Stimulated activated effector memory CD8-positive, alpha-beta T cell treated with anti-CD3 and anti-CD28 coated beads, Interleukin-12 subunit alpha, Interleukin-12 subunit beta, amount 100 ng/mL, for 72 hours (primary cell): ENCODE results near the gene ANP32A.
A peak's percentile ranks its signal among the peaks of the same experiment; 100 is the strongest.

Experiments used
- ATAC-seq: fragments of 150-1000 bp; cut with Tn5 transposase; 2 replicates; pipeline ENCODE4 v1.10.0; 2021
- DNase-seq, 2 donors: peaks; one replicate each; pipeline ENCODE4 v3.0.0; 2021 to 2022; ENCODE audit warnings: low spot score in 2 of 2
- H3K27ac Mint-ChIP-seq: one replicate; pipeline ENCODE4 v1.8.0; 2022; ENCODE audit warnings: mild to moderate bottlenecking, mixed read lengths
- H3K36me3 Mint-ChIP-seq: one replicate; pipeline ENCODE4 v1.8.0; 2022; ENCODE audit warnings: mild to moderate bottlenecking, mixed read lengths
- H3K4me1 Mint-ChIP-seq: one replicate; pipeline ENCODE4 v1.8.0; 2022; ENCODE audit warnings: mixed read lengths
- H3K4me3 Mint-ChIP-seq: one replicate; pipeline ENCODE4 v1.8.0; 2022; ENCODE audit warnings: mild to moderate bottlenecking, mixed read lengths
- H3K9me3 Mint-ChIP-seq: one replicate; pipeline ENCODE4 v1.8.0; 2022; ENCODE audit warnings: mixed read lengths

The ANP32A gene

DNA sequence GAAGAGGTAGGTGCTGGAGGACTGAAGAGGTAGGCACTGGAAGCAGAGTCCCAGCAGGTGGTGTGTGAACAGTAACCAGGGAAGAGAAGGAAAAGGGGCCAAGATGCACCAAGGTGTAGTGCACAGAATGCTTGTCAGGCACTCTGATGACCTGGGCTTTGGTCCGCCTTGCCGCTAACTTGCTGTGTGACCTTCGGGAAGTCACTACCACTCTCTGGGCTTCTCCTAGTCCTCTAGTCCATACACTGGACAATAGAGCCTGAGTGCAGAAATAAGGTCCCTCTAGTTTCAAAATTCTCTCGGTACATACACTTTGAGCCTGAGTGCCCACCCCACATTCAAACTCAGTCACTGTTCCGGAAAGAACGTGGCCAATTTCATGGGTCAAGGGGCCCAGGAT, 24.1 kb downstream of the ANP32A start:
- H3K9me3 Mint-ChIP-seq, result no peaks in the 10 kb centered on the region
- peaks cover 97% of the 10 kb centered on the region for H3K4me1 Mint-ChIP-seq
- peaks cover 56% of the 10 kb centered on the region for H3K36me3 Mint-ChIP-seq
- no peak overlapping the region for H3K4me3 Mint-ChIP-seq
- DNase-seq (no peak), ATAC-seq (no peak)
- H3K27ac Mint-ChIP-seq, result no peak overlapping the region

DNA sequence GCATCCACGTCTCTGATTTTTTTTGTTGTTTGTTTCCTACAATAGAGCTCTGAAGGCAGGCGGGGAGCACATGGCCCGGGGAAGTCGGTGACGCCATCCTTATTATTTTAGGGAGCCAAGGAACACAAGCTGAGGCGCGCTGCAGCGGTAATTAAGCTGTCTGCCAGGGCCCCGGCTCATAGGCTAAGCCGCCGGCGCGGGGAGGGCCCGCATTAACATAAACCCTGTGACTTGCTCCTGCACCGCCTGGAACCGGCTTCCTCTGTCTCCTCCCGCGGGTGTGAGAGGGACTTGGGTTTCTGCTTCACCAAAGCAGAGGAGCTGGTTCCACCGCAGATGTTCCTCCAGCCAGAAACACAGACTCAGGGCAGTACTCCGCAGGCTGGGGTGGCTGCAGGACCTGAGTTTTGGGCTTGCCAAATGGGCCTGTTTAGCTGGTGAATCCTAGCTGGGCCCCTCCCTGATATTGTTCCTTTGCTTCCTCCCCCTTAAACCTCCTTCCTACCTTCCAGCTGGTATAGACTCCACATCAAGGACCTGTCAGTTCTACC, 25.3 kb downstream of the ANP32A start:
- peaks cover 97% of the 10 kb centered on the region for H3K4me1 Mint-ChIP-seq
- DNase-seq (no peak), ATAC-seq (peak; percentile 41)
- no peaks in the 10 kb centered on the region for H3K9me3 Mint-ChIP-seq
- H3K36me3 Mint-ChIP-seq, result peaks cover 68% of the 10 kb centered on the region
- peak overlapping the region; percentile 56 for H3K27ac Mint-ChIP-seq
- H3K4me3 Mint-ChIP-seq, result peak overlapping the region; percentile 38

DNA sequence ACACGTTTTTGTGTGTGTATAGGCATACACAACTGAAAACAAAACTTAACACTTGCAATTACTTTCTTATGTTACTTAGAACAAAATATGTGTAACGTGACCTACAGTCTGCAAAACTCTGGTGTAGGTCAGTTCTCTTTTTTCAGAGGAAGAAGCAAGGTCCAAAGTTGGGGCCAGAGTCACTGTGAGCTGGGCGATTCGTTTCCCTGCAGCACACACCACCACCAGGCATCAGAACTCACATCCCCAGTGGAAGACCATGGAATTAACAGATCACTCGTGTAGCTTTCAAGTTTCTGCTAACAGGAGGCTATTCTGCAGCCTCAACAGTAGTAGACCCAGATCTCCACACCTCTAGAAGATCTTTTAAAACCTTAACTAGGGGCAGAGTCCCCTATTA, 25.8 kb downstream of the ANP32A start:
- H3K4me1 Mint-ChIP-seq, result peaks cover 97% of the 10 kb centered on the region
- H3K36me3 Mint-ChIP-seq, result peaks cover 67% of the 10 kb centered on the region
- no peaks in the 10 kb centered on the region for H3K9me3 Mint-ChIP-seq
- peak overlapping the region; percentile 38 for H3K4me3 Mint-ChIP-seq
- no peak for ATAC-seq
- peak overlapping the region; percentile 56 for H3K27ac Mint-ChIP-seq
- DNase-seq, result no peak

DNA sequence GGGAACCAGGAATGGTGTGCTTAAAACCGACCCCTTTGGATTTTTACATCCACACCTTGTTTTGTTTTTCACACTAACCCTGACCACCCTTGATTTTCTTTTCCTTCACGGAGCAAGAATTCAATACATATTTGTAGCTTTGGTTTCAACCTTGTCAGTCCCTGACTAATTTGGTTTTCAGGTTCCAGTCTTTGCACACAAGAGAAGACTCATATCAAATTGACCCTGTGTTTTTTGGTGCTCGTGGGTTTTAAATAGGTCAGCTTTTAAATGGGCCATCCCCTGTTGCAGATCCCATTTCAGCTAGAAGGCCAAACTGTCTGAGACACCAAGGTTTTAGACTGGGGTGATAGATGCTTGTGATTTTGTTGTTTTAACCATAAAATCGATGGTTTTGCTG, 26.4 kb downstream of the ANP32A start:
- peaks cover 97% of the 10 kb centered on the region for H3K4me1 Mint-ChIP-seq
- peak overlapping the region; percentile 56 for H3K27ac Mint-ChIP-seq
- H3K9me3 Mint-ChIP-seq, result no peaks in the 10 kb centered on the region
- DNase-seq, result no peak
- no peak for ATAC-seq
- H3K4me3 Mint-ChIP-seq, result peak overlapping the region; percentile 38
- H3K36me3 Mint-ChIP-seq, result peaks cover 67% of the 10 kb centered on the region

DNA sequence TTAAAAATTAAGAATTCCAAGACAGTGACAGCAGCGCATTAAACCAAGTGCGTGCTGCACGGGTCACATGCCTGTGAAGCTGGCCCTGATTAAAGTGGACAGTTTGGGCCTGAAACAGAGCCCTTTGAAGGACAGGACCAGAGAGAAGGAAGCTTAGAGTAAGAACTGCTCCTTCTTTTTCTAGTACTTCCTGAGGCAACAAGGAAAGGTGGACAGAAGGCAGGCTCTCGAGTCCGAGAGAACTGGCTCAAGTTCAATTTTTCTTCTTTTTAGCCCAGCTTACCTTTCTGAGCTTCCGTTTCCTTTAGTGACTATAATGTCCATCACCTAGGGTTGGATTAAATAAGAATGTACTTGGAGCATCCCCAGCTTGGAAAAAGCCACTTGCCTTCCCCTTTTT, 26.9 kb downstream of the ANP32A start:
- H3K27ac Mint-ChIP-seq, result peak overlapping the region; percentile 94
- H3K4me3 Mint-ChIP-seq, result no peak overlapping the region
- H3K4me1 Mint-ChIP-seq, result peaks cover 97% of the 10 kb centered on the region
- ATAC-seq (no peak), DNase-seq (no peak)
- no peaks in the 10 kb centered on the region for H3K9me3 Mint-ChIP-seq
- peaks cover 64% of the 10 kb centered on the region for H3K36me3 Mint-ChIP-seq

DNA sequence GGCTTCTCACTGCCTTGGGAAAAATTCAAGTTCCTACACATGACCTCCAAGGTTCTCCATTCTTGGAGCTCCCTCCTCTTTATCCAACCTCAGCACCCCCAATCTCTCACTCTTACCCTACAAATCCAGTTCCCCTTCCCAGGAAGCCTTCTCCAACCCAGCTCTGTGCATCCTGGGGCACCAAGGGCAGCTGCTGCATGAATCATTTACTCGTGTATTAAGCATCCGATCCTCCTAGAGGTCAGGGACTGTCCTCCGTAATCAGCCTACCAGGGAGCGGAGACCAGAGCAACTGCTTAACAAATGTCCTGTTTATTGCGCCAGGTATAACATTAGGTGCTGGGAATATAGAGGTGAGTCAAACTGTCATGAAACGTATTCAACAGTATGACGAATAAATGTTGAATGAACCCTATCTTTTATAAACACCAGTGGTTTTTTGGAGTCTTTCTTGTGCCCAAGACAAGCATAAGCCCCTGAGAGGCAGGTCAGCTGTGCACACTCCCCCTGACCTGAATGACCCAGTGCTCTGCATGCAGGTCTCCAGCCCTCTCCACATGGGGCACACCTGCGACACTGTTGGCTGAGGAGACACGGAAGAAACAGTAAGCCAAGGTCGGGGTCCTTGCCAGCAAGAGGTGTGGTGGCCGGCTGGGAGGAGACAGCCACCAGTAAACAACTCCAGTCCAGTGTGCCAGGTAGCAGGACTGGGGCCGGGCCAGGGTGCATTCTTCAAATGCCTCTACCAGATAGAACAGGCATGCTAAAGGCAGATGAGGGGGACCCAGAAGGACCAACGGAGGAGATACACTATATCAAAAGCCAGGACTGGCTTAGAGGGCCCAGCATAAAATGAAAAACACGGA, 27.6 kb downstream of the ANP32A start:
- Mint-ChIP-seq H3K36me3 (peaks cover 67% of the 10 kb centered on the region), H3K9me3 (no peaks in the 10 kb centered on the region), H3K4me3 (peak overlapping the region; percentile 67), H3K4me1 (peaks cover 96% of the 10 kb centered on the region), H3K27ac (peak overlapping the region; percentile 94)
- DNase-seq (no peak), ATAC-seq (no peak)

DNA sequence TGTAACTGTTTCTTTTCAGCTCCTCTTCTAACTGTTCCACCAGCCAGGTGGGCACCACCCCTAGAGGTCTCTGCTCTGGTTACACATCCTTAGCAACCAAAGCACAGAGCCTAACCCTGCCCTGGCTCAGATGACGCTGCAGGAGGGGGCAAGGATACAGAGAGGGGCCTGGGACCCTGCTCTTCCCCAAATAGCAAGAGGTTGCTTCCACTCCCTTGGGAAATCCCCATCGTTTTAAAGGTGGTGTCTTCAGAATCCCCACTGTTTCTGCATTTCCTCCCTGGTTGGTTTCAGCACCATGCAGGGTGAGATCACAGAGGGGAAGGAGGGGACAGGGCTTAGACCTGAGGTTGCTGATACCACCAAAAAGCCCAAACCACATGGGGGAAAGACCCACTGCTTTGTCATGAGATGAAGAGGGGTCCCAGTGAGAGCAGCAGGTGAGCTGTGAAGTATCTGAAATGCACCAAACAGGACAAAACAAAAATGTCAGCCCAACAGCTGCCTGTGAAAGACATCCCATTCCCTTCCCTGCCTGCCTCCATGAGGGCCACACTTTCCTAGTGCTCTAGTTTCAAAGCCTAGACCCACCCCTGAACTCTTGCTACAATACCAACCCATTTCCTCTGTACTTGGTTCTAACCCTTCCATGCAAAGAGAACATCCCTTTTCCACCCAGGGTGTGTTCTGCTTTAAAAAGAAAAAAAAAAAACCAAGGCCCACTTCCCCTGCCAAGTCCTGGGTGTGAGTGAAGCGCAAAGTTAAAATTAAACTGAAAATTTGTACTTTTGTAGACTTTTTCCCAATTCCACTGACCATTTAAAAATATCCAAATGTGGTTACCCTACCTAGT, 29.0 kb downstream of the ANP32A start:
- H3K27ac Mint-ChIP-seq, result peak overlapping the region; percentile 94
- peaks cover 77% of the 10 kb centered on the region for H3K36me3 Mint-ChIP-seq
- H3K4me1 Mint-ChIP-seq, result peaks cover 83% of the 10 kb centered on the region
- ATAC-seq (peak; percentile 89), DNase-seq (peak; percentile 33 to 81)
- H3K9me3 Mint-ChIP-seq, result no peaks in the 10 kb centered on the region
- H3K4me3 Mint-ChIP-seq, result peak overlapping the region; percentile 67

DNA sequence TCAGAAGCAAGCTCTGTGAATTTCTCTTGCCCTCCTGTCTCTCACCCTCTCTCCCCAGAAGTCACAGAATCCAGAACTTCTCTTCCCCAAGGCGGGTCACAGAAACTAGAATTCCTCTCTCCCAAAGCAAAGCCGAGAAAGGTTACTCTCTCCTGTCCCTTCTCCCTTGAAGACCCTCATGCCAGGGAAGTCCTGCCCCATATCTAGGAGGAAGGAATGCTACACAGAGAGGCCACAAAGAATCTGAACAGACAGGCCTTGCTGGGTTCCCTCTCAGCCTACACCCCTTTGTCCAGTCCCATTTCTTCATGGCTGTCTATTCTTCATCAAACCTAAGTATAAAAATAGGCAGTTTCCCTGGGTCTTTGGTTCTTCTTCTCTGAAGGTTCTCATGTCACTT, 29.8 kb downstream of the ANP32A start:
- H3K27ac Mint-ChIP-seq, result peak overlapping the region; percentile 94
- peak overlapping the region; percentile 67 for H3K4me3 Mint-ChIP-seq
- peaks cover 78% of the 10 kb centered on the region for H3K36me3 Mint-ChIP-seq
- H3K4me1 Mint-ChIP-seq, result peaks cover 76% of the 10 kb centered on the region
- no peak for ATAC-seq
- no peak for DNase-seq
- H3K9me3 Mint-ChIP-seq, result no peaks in the 10 kb centered on the region

DNA sequence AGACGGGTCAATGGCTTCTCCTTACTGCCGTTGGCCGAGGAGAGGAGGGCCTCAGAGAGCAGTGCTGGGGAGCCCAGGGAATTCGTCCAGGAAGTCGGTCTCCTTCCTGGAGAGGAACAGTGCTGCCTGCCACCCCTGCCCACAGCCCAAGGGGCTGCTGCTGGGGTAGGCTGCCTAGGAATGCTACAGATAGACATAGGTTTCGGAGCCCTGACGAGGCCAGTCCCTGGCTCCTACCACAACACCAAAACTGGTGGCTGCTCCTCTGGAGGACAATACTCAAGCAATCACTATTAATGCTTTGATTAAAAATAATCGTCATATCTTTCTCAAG, 30.5 kb downstream of the ANP32A start:
- no peak for DNase-seq
- peaks cover 81% of the 10 kb centered on the region for H3K36me3 Mint-ChIP-seq

DNA sequence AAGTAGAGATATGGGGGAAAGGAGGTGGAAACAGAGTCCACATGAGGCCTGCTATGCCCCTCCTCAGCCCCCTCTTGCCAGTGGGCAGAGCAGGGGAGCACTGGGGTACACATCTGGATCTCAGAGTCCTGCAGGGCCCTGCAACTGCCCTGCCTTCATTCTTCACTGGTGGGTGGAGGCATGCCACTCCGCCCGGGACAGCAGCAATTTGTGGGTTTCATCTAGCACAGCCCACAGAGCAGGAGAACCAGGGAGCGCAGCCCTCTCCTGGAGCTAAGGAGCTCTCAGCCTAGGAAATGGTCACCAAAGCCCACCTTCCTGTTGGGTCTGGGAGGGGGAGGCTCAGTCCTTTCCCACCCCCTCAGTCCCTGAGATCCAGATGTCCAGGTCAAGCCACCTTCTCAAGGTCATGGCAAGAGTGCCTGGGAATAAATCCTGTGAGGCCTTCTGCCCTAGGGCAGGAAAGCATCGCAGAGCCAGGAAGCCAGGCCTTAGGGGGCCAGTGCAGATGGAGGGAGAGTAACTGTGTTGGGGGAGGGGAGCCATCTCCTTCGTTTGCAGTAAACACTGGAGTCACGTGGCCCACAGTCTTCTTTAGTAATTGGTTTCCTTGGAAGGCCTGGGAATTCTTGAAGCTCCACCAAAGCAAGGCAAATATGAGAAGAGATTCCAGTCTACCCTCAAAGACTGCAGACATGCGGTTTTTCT, 31.0 kb downstream of the ANP32A start:
- ATAC-seq, result no peak
- H3K27ac Mint-ChIP-seq, result peak overlapping the region; percentile 84
- H3K4me1 Mint-ChIP-seq, result peaks cover 63% of the 10 kb centered on the region
- peaks cover 86% of the 10 kb centered on the region for H3K36me3 Mint-ChIP-seq
- no peaks in the 10 kb centered on the region for H3K9me3 Mint-ChIP-seq
- no peak overlapping the region for H3K4me3 Mint-ChIP-seq
- DNase-seq, result no peak

More for the DNA sequence above, 30.5 kb downstream of the ANP32A start:
- Mint-ChIP-seq H3K27ac (peak overlapping the region; percentile 84), H3K4me1 (peaks cover 69% of the 10 kb centered on the region), H3K4me3 (no peak overlapping the region), H3K9me3 (no peaks in the 10 kb centered on the region)
- ATAC-seq, result no peak

DNA sequence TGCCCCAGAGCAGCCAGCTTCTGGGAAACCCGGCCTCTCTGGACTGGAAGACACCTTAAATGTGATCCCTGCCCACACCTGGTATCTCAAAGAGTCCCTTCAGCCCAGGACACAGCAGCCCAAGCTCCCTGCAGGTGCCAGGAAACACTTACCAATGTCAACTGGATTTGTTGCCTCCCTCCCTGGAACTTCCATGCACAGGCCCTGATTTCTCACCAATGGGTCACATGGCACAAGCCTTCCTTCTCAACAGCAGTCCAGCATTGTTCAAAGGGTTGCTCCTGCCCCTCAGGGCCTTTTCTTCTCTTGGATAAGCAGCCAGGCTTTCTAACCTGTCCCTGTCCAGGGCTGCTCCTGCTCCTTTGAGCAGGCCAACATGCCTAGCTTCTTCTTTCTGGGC, 31.6 kb downstream of the ANP32A start:
- Mint-ChIP-seq H3K9me3 (no peaks in the 10 kb centered on the region), H3K27ac (peak overlapping the region; percentile 84), H3K36me3 (peaks cover 86% of the 10 kb centered on the region), H3K4me3 (no peak overlapping the region), H3K4me1 (peaks cover 57% of the 10 kb centered on the region)
- ATAC-seq (no peak), DNase-seq (no peak)

DNA sequence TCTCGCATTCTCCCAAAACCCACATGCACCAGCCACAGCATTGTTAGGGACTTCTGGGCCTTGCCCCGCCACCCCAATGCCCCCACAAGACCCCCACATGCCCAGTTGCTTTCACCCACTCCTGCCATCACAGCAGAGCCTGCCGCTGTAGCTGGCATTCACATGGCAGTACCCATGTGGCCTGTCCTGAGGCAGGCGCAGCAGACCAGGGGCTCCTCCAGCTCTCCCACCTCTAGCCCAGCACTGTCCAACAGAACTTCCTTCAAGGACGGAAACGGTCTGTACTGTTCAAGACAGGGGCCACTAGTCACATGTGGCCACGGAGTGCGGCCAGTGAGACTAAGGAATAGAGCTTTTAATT, 32.5 kb downstream of the ANP32A start:
- Mint-ChIP-seq H3K9me3 (no peaks in the 10 kb centered on the region), H3K27ac (peak overlapping the region; percentile 56), H3K36me3 (peaks cover 91% of the 10 kb centered on the region), H3K4me3 (no peak overlapping the region), H3K4me1 (peaks cover 57% of the 10 kb centered on the region)
- ATAC-seq (no peak), DNase-seq (no peak)

DNA sequence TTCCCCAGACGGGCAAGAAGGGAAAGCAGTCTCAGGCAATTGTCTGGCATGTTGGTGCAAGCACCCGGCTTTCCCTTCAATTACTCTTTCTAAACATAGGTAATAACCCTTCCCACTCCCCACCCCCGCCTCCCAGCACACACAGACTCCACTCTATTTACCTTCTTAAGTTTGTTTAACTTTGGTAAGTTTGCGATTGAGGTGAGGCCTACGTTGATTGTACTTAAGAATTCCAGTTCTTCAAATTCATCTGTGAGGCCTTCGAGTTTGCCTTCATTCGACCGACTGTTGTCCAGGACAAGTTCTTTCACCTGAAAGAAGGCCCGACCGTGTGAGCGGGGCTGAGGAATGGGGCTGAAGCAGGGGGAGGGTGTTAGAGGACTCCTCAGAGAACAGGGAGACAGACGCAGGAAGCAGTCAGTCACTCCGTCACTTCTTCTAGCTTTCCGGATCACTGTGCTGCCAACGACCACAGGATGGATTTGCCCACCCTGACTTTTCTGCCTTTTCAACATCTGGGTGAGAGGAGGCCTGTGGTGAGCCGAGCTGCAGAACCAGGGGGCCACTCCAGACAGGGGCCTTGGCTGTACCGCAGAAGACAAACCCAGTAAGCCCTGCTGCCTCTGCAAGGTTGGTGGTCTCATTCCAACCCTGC, 33.0 kb downstream of the ANP32A start:
- no peaks in the 10 kb centered on the region for H3K9me3 Mint-ChIP-seq
- H3K4me1 Mint-ChIP-seq, result peaks cover 57% of the 10 kb centered on the region
- no peak overlapping the region for H3K4me3 Mint-ChIP-seq
- DNase-seq (no peak), ATAC-seq (no peak)
- peak overlapping the region; percentile 56 for H3K27ac Mint-ChIP-seq
- H3K36me3 Mint-ChIP-seq, result peaks cover 91% of the 10 kb centered on the region

DNA sequence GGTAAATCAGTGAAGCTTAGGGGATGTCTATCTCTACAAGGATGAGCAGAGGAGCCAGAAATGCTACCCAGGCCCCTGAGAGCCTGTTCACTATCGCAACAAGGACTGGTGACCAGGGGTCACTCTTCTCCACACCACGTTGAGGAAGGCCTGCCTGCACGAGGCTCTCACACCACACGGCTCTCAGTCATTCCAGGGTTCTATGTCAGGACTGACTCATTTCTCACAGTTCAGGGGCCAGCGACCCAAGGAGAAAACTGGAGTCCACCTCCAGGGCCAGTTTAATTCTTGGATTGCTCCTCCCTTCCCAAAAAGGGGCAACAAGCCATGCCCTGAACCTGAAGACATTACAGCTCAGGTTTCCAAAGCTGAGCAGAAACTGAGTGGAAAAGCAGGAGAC, 33.9 kb downstream of the ANP32A start:
- ATAC-seq (no peak), DNase-seq (no peak)
- Mint-ChIP-seq H3K9me3 (no peaks in the 10 kb centered on the region), H3K36me3 (peaks cover 94% of the 10 kb centered on the region), H3K4me1 (peaks cover 57% of the 10 kb centered on the region), H3K4me3 (no peak overlapping the region), H3K27ac (no peak overlapping the region)

DNA sequence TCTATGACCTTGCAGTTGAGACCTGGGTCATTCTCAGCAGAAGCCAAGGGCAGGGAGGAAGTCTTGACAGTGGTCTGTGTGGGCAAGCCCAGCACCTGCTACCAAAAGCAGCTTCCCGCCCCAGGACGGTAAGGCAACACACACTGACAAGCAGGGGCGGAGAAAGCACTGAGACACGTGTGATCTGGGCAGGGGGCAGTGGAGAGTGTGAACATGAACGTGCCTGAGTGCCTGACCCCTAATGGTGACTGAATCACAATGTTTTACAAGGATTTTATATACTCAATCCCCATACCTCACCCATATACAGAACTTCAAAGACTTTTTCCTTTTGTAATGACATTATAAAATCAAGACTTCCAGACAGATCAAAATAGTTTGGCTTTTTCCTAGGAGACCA, 35.2 kb downstream of the ANP32A start:
- Mint-ChIP-seq H3K27ac (no peak overlapping the region), H3K4me1 (peaks cover 47% of the 10 kb centered on the region), H3K4me3 (no peak overlapping the region), H3K36me3 (peaks cover 93% of the 10 kb centered on the region), H3K9me3 (no peaks in the 10 kb centered on the region)
- no peak for ATAC-seq
- DNase-seq, result no peak
